SKM-1 (cell line): ENCODE results near the gene SLC6A7.
A peak's percentile ranks its signal among the peaks of the same experiment; 100 is the strongest.

Experiments
- DNase-seq: peaks from one replicate; lab custom pipeline; 2025; ENCODE audit not compliant: unreplicated experiment; lab: John Stamatoyannopoulos, UW

The SLC6A7 gene

GRCh38 chr5:150189728-150190502 is at the start of gene SLC6A7:
Gene SLC6A7 (plus strand): TSS chr5:150190062. CDS start chr5:150190328, 266 bp downstream.
- DNase-seq = no peak

GRCh38 chr5:150140830-150141229 is 49.0 kb upstream of the SLC6A7 start:
- no peak for DNase-seq

GRCh38 chr5:150141544-150142184 is 48.2 kb upstream of the SLC6A7 start:
- DNase-seq = no peak

- peak; percentile 76 for DNase-seq
Observed at GRCh38 chr5:150142185-150142958, 47.5 kb upstream of the SLC6A7 start.

GRCh38 chr5:150142959-150143349 is 46.9 kb upstream of the SLC6A7 start:
- DNase-seq = no peak

- no peak for DNase-seq
Observed at GRCh38 chr5:150143350-150144245, 46.3 kb upstream of the SLC6A7 start.

GRCh38 chr5:150144246-150144801 is 45.5 kb upstream of the SLC6A7 start:
- no peak for DNase-seq

GRCh38 chr5:150144879-150145278 is 45.0 kb upstream of the SLC6A7 start:
- no peak for DNase-seq

GRCh38 chr5:150146235-150146634 is 43.6 kb upstream of the SLC6A7 start:
- no peak for DNase-seq

GRCh38 chr5:150146862-150147601 is 42.8 kb upstream of the SLC6A7 start:
- no peak for DNase-seq

GRCh38 chr5:150147670-150148069 is 42.2 kb upstream of the SLC6A7 start:
- no peak for DNase-seq

- DNase-seq = no peak
Observed at GRCh38 chr5:150148117-150148927, 41.5 kb upstream of the SLC6A7 start.

- DNase-seq = no peak
Observed at GRCh38 chr5:150149618-150150017, 40.2 kb upstream of the SLC6A7 start.

GRCh38 chr5:150152636-150153462 is 37.0 kb upstream of the SLC6A7 start:
- no peak for DNase-seq

- DNase-seq = no peak
Observed at GRCh38 chr5:150153483-150153882, 36.4 kb upstream of the SLC6A7 start.

- DNase-seq = no peak
Observed at GRCh38 chr5:150153957-150154617, 35.8 kb upstream of the SLC6A7 start.

- no peak for DNase-seq
Observed at GRCh38 chr5:150154618-150155128, 35.2 kb upstream of the SLC6A7 start.
